Muscle layer of duodenum (tissue), 2 donors: Measurements from ENCODE around the gene TIAL1.

Experiments used
- H3K27ac ChIP-seq: one replicate; pipeline ENCODE4 v1.7.0; 2013; ENCODE audit warnings: mild to moderate bottlenecking, low read length
- H3K27me3 ChIP-seq: one replicate; pipeline ENCODE4 v1.7.0; 2013; ENCODE audit warnings: low read depth, mild to moderate bottlenecking, control low read depth, low read length
- H3K36me3 ChIP-seq, 2 donors: one replicate each; pipeline ENCODE4 v1.7.0; 2013; ENCODE audit warnings: low read length in 2 of 2, control low read depth in 1 of 2, mild to moderate bottlenecking in 1 of 2; ENCODE audit not compliant: insufficient read depth in 2 of 2, control insufficient read depth in 1 of 2
- H3K4me1 ChIP-seq, 2 donors: one replicate each; pipeline ENCODE4 v1.7.0; 2013; ENCODE audit warnings: low read length in 2 of 2, mild to moderate bottlenecking in 2 of 2, control low read depth in 1 of 2, moderate library complexity in 1 of 2; ENCODE audit not compliant: insufficient read depth in 2 of 2, control insufficient read depth in 1 of 2
- H3K4me3 ChIP-seq, 2 donors: one replicate each; pipeline ENCODE4 v1.7.0; 2013; ENCODE audit warnings: low read length in 2 of 2, low read depth in 1 of 2, mild to moderate bottlenecking in 1 of 2
- H3K9me3 ChIP-seq, 2 donors: one replicate each; pipeline ENCODE4 v1.7.0; 2013; ENCODE audit warnings: low read length in 2 of 2, control low read depth in 1 of 2, mild to moderate bottlenecking in 1 of 2; ENCODE audit not compliant: control insufficient read depth in 1 of 2
- donor health status: healthy.

TIAL1 gene

GRCh38 chr10:119543814-119544642 lies 52.7 kb downstream of the TIAL1 start:
- Histone ChIP-seq H3K27me3 (no peaks in the 10 kb centered on the region), H3K36me3 (no peaks in the 10 kb centered on the region), H3K4me3 (peak overlapping the region; percentile 61 to 83), H3K9me3 (no peaks in the 10 kb centered on the region), H3K4me1 (peaks cover 3 to 28% of the 10 kb centered on the region in 2 donors), H3K27ac (peak overlapping the region; percentile 34)

DNA sequence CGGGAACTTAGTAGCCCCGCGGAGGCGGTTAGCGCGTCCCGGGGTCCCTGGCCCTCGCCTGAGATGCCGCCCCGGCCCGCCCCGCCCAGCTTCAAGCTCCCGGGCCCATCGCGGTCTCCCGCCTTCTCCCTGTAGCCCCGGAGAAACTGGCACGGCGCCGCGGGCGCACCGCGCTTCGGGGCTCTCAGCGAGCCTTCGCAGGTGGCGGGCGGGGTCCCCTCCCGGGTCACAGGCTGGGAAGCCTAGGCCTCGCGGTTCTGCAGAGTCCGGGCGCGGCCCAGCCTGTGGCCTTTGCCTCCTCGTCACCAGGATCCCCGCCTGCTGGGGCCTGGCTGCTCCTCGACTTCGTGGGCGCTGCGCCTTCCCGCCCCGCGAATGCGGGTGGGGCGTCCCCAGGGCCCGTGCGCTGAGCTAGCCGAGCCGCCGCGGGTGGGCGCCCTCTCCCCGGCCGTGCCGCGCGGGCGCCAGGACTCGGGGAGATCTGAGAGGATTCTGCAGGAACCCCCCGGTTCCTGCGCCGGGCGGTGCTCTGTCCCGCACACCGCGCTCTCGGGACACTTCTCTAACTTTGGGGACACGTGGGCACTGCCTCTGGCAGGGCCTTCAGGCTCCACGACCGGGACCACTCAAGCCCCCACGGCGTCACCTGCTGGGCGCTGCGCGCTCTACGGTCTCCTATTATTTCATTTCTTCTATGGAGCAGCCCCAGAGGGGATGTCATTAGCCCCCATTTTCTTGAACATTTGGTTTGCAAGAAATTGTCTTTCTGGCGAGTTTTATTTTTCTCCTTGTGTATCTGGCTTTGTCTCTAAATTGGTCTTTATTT lies 53.6 kb downstream of the TIAL1 start:
- H3K9me3 ChIP-seq, result no peaks in the 10 kb centered on the region
- H3K4me3 ChIP-seq, result peak overlapping the region; percentile 61 to 83
- H3K36me3 ChIP-seq, result no peaks in the 10 kb centered on the region
- H3K4me1 ChIP-seq, result peaks cover 5 to 36% of the 10 kb centered on the region in 2 donors
- no peak overlapping the region for H3K27ac ChIP-seq
- H3K27me3 ChIP-seq, result no peaks in the 10 kb centered on the region

DNA sequence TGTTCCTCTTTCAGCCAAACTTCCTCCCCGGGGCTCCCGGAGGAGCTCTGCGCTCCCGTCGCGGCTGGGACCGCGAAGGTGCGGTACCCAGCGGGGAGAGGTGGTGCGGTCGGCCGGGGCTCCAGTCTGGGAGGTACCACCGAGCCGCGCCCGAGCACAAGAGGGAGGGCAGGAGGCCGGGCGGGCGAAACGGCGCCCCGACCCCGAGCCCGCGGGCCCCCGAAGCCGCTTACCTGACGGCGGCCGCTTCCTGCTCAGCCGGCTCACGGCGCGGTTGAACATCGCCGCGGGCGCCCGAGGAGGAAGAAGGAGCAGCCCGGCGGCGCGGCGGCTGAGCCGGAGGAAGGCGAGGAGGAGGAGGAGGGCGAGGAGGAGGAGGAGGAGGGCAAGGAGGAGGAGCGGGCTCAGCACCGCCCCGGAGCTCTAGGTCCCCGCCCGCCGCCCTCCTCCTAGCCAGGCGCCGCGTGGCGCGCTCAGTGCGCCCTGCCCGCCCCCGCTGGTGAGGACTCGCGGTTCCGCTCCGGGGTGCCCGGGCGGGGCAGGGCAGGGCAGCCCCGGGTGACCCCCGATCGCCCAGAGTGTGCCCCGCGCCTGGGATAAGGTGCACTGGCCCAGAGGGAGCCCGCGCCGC lies 54.3 kb downstream of the TIAL1 start, which contains the start of gene RGS10:
RGS10 (minus strand) TSS at position 363 of the 631 bp plus-strand sequence; CDS start at position 282, 81 bp downstream.
- peak within 1 kb of the TSS; percentile 74 to 83 for H3K4me3 ChIP-seq
- peaks cover 10 to 43% of the 10 kb centered on the region in 2 donors for H3K4me1 ChIP-seq
- no peaks in the 10 kb centered on the region for H3K9me3 ChIP-seq
- no peaks in the 10 kb centered on the region for H3K27me3 ChIP-seq
- H3K27ac ChIP-seq, result peak within 1 kb of the TSS; percentile 67
- H3K36me3 ChIP-seq, result no peaks in the 10 kb centered on the region

- Histone ChIP-seq H3K36me3 (no peaks in the 10 kb centered on the region), H3K4me3 (peak overlapping the region; percentile 74 to 83), H3K9me3 (no peaks in the 10 kb centered on the region), H3K4me1 (peaks cover 11 to 49% of the 10 kb centered on the region in 2 donors), H3K27ac (peak overlapping the region; percentile 67), H3K27me3 (no peaks in the 10 kb centered on the region)
These were observed 55.1 kb downstream of the TIAL1 start for GRCh38 chr10:119541459-119542356.

DNA sequence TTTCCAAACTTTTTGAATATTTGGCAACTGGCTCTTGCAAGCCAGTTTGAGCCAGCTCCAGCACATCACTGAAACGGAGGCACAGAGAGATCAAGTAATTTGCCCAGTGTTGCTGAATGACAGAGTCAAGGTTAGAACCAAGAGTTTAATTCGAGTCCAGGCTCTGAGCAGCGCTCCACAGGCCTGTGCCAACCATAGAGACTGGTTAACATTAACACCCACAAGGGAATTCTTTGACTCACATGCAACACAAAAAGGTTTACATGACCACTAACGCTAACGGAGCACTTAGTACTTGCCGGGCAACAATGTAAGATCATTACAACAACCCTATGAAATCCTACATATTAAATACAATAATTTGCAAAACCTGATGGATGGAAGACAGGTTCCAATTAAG lies 55.7 kb downstream of the TIAL1 start:
- Histone ChIP-seq H3K27me3 (no peaks in the 10 kb centered on the region), H3K4me3 (peak overlapping the region; percentile 74 to 83), H3K27ac (no peak overlapping the region), H3K4me1 (peaks cover 11 to 55% of the 10 kb centered on the region in 2 donors), H3K9me3 (no peaks in the 10 kb centered on the region), H3K36me3 (no peaks in the 10 kb centered on the region)

DNA sequence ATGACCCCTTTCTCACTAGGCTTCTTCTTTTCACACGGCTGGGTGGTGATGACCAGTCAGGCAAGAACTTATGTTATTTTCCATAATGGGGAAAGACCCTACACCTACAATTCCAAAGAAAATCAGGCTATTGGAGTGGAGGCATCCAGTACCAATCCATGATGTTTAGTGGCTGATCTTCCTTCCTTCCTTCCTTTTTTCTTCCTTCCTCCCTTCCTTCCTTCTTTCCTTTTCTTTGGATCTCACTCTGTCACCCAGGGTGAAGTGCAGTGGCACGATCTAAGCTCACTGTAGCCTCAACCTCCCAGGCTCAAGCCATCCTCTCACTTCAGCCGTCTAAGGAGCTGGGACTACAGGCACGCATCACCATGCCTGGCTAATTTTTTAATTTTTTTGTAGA lies 56.7 kb downstream of the TIAL1 start:
- peaks cover 17 to 66% of the 10 kb centered on the region in 2 donors for H3K4me1 ChIP-seq
- no peak overlapping the region for H3K27ac ChIP-seq
- no peaks in the 10 kb centered on the region for H3K27me3 ChIP-seq
- H3K36me3 ChIP-seq, result no peaks in the 10 kb centered on the region
- H3K4me3 ChIP-seq, result no peak overlapping the region
- no peaks in the 10 kb centered on the region for H3K9me3 ChIP-seq

DNA sequence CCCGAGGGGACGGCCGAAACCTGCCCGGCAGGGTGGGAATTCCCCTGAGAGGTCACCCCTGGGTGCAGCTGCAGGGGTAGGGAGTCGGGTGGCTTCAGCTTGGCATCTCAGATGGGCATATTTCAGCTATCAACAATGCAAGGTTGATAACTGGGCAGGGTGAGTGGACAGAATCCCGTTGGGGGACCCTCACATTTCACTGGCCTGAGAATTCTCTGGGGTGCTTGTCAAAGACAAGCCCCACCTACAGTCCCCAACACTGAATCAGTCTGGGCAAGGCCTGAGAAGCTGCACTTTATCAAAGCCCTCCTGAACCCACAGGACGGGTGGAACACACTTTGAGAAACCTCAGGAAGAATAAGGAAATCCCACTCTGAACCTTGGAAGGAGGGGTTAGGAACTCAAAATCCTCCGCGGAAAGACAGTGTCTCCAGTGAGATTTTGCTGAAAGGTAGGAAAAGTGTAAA lies 57.4 kb downstream of the TIAL1 start:
- Histone ChIP-seq H3K27ac (peak overlapping the region; percentile 34), H3K4me3 (peak overlapping the region; percentile 8 to 39), H3K36me3 (no peaks in the 10 kb centered on the region), H3K9me3 (no peaks in the 10 kb centered on the region), H3K4me1 (peaks cover 17 to 66% of the 10 kb centered on the region in 2 donors), H3K27me3 (no peaks in the 10 kb centered on the region)

DNA sequence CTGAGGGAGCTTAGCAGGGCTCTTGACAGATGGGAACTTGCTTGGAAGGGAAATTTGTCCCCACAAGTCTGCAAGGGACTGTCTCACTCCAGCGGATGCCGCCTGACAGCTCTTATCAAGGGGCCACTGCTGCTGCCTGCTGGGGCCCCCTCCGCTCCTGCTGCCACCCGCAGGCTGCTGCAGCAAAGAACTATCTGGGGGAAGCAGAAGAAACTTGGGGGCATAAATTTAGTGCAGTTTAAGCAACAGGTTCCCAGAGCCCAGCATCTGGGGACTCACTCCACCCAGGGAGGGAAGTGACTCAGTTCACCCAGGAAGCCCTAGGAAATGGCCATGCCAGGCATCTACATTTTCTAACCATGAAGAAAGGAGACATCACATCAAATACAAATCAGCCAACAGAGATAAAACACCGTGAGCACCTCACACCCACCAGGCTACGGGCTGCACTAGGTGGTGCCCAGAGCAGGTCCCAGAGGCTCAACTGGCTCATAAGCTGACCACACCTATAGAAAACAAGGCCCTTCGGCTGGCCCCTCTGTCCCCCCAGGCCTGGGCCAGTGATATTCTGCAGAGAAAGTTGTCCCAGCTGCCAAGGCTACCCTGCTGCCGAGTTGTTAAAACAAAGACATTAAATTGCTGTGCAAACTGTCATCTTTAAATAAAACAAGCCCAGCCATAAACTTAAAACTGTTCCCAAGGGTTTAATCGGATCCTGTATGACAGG lies 58.0 kb downstream of the TIAL1 start:
- Histone ChIP-seq H3K27ac (peak overlapping the region; percentile 34), H3K4me3 (peak overlapping the region; percentile 16 to 39), H3K4me1 (peaks cover 17 to 62% of the 10 kb centered on the region in 2 donors), H3K27me3 (no peaks in the 10 kb centered on the region), H3K9me3 (no peaks in the 10 kb centered on the region), H3K36me3 (no peaks in the 10 kb centered on the region)

GRCh38 chr10:119537953-119538630 lies 58.7 kb downstream of the TIAL1 start:
- no peaks in the 10 kb centered on the region for H3K27me3 ChIP-seq
- H3K27ac ChIP-seq, result peak overlapping the region; percentile 20
- H3K4me3 ChIP-seq, result peak overlapping the region; percentile 16 to 39
- H3K4me1 ChIP-seq, result peaks cover 17 to 60% of the 10 kb centered on the region in 2 donors
- no peaks in the 10 kb centered on the region for H3K36me3 ChIP-seq
- H3K9me3 ChIP-seq, result no peaks in the 10 kb centered on the region
